MM.1S (cell line): ENCODE results near the gene GSG1L.

ENCODE experiments used
- DNase-seq: peaks from one replicate; pipeline ENCODE4 v3.0.0-alpha.2; 2015
- H2AFZ ChIP-seq: fragments of 300-600 bp; sonication (generic); 2 replicates; pipeline ENCODE4 v1.6.0; 2016; ENCODE audit warnings: antibody characterized with exemption, low read length
- H3F3A ChIP-seq: fragments of 300-600 bp; sonication (generic); 2 replicates; pipeline ENCODE4 v1.6.1; 2016; ENCODE audit warnings: mild to moderate bottlenecking, antibody characterized with exemption, low read length, moderate library complexity, mixed read lengths; ENCODE audit not compliant: insufficient read depth
- H3K27ac ChIP-seq: fragments of 300-600 bp; sonication (generic); 2 replicates; pipeline ENCODE4 v1.5.1; 2016; ENCODE audit warnings: mild to moderate bottlenecking, low read length
- H3K27me3 ChIP-seq: fragments of 300-600 bp; sonication (generic); replicated peaks from 2 replicates; pipeline ENCODE4 v1.6.0; 2016; ENCODE audit warnings: low read length; ENCODE audit not compliant: insufficient read depth
- H3K36me3 ChIP-seq: fragments of 300-600 bp; sonication (generic); replicated peaks from 2 replicates; pipeline ENCODE4 v1.6.1; 2016; ENCODE audit warnings: mild to moderate bottlenecking, low read length, mixed read lengths; ENCODE audit not compliant: insufficient read depth
- H3K4me1 ChIP-seq: fragments of 300-600 bp; sonication (generic); 2 replicates; pipeline ENCODE4 v1.6.1; 2016; ENCODE audit warnings: low read length, mixed read lengths
- H3K4me2 ChIP-seq: fragments of 300-600 bp; sonication (generic); 2 replicates; pipeline ENCODE4 v1.6.0; 2016; ENCODE audit warnings: low read depth, low read length
- H3K4me3 ChIP-seq: fragments of 300-600 bp; sonication (generic); 2 replicates; pipeline ENCODE4 v1.5.1; 2016; ENCODE audit warnings: low read length, mixed read lengths
- H3K79me2 ChIP-seq: fragments of 300-600 bp; sonication (generic); 2 replicates; pipeline ENCODE4 v1.6.1; 2016; ENCODE audit warnings: mixed run types, low read length, mixed read lengths
- H3K9ac ChIP-seq: fragments of 300-600 bp; sonication (generic); 2 replicates; pipeline ENCODE4 v1.6.1; 2016; ENCODE audit warnings: low read length, mixed read lengths
- H3K9me2 ChIP-seq: fragments of 300-600 bp; sonication (generic); replicated peaks from 2 replicates; pipeline ENCODE4 v1.6.1; 2016; ENCODE audit warnings: mild to moderate bottlenecking, low read length, mixed read lengths; ENCODE audit not compliant: insufficient read depth
- H3K9me3 ChIP-seq: fragments of 300-600 bp; sonication (generic); replicated peaks from 2 replicates; pipeline ENCODE4 v1.6.1; 2016; ENCODE audit warnings: mild to moderate bottlenecking, low read length, mixed read lengths; ENCODE audit not compliant: insufficient read depth
- H4K20me1 ChIP-seq: fragments of 300-600 bp; sonication (generic); 2 replicates; pipeline ENCODE4 v1.6.1; 2016; ENCODE audit warnings: mild to moderate bottlenecking, low read length, moderate library complexity, mixed read lengths; ENCODE audit not compliant: insufficient read depth
- EZH2 ChIP-seq: fragments of 300-600 bp; sonication (generic); optimal IDR thresholded peaks from 2 replicates; pipeline ENCODE3; 2017; ENCODE audit warnings: low read depth, mild to moderate bottlenecking, antibody characterized with exemption, low read length, mixed read lengths
- EZH2phosphoT487 ChIP-seq: fragments of 300-600 bp; sonication (generic); IDR thresholded peaks from 2 replicates; pipeline ENCODE4 v1.6.1; 2018; ENCODE audit warnings: antibody characterized with exemption, low read length
- TF ChIP-seq, protein P1 (sequence below): fragments of 300-600 bp; sonication (generic); IDR thresholded peaks from 2 replicates; pipeline ENCODE4 v1.5.1; 2016; ENCODE audit warnings: antibody characterized with exemption, low read length, mixed read lengths

The GSG1L gene

DNA sequence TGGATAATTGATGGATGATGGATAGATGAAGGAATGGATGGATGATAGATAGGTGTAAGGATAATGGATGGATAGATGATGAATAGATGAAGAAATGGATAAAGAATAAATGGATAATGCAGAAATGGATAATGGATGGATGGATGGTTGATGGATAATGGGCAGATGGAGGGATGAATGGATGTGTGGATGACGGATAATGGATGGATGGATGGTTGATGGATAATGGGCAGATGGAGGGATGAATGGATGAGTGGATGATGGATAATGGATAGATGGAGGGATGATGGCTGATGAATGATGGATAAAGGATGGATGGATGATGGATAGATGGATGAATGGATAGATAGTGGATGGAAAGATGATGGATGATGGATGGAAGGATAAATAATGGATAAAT, 274.4 kb downstream of the GSG1L start:
- no peak overlapping the region for H3K4me3 ChIP-seq
- H3K27ac ChIP-seq: no peak overlapping the region
- H4K20me1 ChIP-seq: no peaks in the 10 kb centered on the region
- no peaks in the 10 kb centered on the region; the same call in 1 of the 2 replicates for H3K27me3 ChIP-seq
- no peaks in the 10 kb centered on the region for H3K36me3 ChIP-seq
- H2AFZ ChIP-seq: no peak overlapping the region
- H3K9me3 ChIP-seq: no peaks in the 10 kb centered on the region
- TF ChIP-seq EZH2: no peak
- TF ChIP-seq, protein P1, sequence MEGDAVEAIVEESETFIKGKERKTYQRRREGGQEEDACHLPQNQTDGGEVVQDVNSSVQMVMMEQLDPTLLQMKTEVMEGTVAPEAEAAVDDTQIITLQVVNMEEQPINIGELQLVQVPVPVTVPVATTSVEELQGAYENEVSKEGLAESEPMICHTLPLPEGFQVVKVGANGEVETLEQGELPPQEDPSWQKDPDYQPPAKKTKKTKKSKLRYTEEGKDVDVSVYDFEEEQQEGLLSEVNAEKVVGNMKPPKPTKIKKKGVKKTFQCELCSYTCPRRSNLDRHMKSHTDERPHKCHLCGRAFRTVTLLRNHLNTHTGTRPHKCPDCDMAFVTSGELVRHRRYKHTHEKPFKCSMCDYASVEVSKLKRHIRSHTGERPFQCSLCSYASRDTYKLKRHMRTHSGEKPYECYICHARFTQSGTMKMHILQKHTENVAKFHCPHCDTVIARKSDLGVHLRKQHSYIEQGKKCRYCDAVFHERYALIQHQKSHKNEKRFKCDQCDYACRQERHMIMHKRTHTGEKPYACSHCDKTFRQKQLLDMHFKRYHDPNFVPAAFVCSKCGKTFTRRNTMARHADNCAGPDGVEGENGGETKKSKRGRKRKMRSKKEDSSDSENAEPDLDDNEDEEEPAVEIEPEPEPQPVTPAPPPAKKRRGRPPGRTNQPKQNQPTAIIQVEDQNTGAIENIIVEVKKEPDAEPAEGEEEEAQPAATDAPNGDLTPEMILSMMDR: no peak
- TF ChIP-seq EZH2phosphoT487: no peak
- no peaks in the 10 kb centered on the region for H3K4me1 ChIP-seq
- no peak overlapping the region for H3K9ac ChIP-seq
- no peaks in the 10 kb centered on the region for H3K79me2 ChIP-seq
- H3K9me2 ChIP-seq: no peaks in the 10 kb centered on the region
- DNase-seq: no peak
- no peak overlapping the region for H3K4me2 ChIP-seq
- H3F3A ChIP-seq: no peaks in the 10 kb centered on the region

DNA sequence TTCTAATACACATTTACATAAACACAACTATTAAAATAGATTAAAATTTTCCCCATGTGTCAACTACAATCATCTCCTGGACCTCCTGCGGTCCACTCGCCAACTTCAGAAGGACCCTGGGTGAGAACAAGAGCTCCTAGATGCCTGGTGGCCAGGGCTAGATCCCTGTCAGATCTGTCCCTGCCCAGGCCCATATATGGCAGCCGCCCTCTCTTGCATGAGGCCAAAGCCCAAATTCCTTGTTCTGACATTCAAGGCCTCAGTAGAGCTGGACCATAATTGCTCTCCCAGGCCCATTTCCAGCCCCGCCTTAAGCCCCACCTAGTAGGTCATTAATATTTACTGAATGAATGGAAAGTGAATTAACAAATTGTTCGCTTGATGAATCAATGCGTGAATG, 275.8 kb downstream of the GSG1L start:
- no peak for DNase-seq
- H3K79me2 ChIP-seq: no peaks in the 10 kb centered on the region
- H3K9ac ChIP-seq: no peak overlapping the region
- H3F3A ChIP-seq: no peaks in the 10 kb centered on the region
- TF ChIP-seq EZH2 (no peak), EZH2phosphoT487 (no peak)
- TF ChIP-seq, protein P1: no peak
- H3K4me2 ChIP-seq: no peak overlapping the region
- no peaks in the 10 kb centered on the region for H3K36me3 ChIP-seq
- no peaks in the 10 kb centered on the region for H3K9me2 ChIP-seq
- H2AFZ ChIP-seq: no peak overlapping the region
- H3K4me3 ChIP-seq: no peak overlapping the region
- H4K20me1 ChIP-seq: no peaks in the 10 kb centered on the region
- no peaks in the 10 kb centered on the region; the same call in 1 of the 2 replicates for H3K27me3 ChIP-seq
- no peak overlapping the region for H3K27ac ChIP-seq
- no peaks in the 10 kb centered on the region for H3K9me3 ChIP-seq
- no peaks in the 10 kb centered on the region for H3K4me1 ChIP-seq

DNA sequence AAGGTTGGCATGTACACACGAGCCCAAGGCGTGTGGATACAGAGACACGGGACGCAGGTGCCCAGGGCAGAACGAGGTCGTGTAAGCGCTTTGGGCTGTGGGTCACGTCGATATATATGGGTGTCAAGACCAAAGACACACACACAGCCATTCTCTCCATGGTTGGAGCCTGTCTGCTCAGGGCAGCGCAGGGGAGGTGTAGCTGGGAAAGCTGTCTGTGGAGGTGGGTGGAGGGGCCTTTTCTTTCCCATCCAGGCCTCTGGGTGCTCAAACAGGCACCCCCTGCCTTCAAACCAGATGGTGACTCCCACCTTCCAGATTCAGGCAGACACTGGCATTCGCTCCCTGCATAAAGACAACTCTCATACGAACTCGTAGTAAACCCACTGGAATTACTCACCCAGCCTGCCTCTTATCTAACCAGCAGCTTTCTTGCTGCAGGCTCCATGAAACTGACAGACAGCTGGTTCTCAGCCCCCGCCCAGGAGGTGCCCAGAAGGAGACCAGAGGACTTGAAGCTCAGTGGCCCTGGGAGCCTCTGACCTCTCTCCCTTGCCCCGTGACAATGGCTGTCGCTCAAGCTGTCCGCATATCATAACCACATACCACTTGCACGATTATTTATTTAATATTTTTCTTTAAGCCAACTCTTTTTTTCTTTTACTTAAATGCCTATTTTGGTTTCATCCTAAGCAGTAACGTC, 276.4 kb downstream of the GSG1L start:
- no peak overlapping the region for H3K27ac ChIP-seq
- no peaks in the 10 kb centered on the region for H3K9me2 ChIP-seq
- no peaks in the 10 kb centered on the region for H4K20me1 ChIP-seq

More for the DNA sequence above, 276.4 kb downstream of the GSG1L start:
- no peak overlapping the region for H3K9ac ChIP-seq
- no peaks in the 10 kb centered on the region; the same call in 1 of the 2 replicates for H3K27me3 ChIP-seq
- no peak overlapping the region for H3K4me3 ChIP-seq
- no peak for DNase-seq
- no peaks in the 10 kb centered on the region for H3K4me1 ChIP-seq
- TF ChIP-seq EZH2 (no peak), EZH2phosphoT487 (no peak)
- TF ChIP-seq, protein P1: no peak
- H3F3A ChIP-seq: no peaks in the 10 kb centered on the region
- no peak overlapping the region for H2AFZ ChIP-seq
- no peaks in the 10 kb centered on the region for H3K9me3 ChIP-seq
- H3K79me2 ChIP-seq: no peaks in the 10 kb centered on the region
- H3K36me3 ChIP-seq: no peaks in the 10 kb centered on the region
- no peak overlapping the region for H3K4me2 ChIP-seq
